ENCODE measurements around the gene PLEKHG2.

PLEKHG2 gene

GRCh38 chr19:39465956-39466747 lies 53.7 kb downstream of the PLEKHG2 start:
- Histone ChIP-seq H4K8ac (ENCODE audit: low read depth, low read length) (no peak overlapping the region), H4K5ac (ENCODE audit: low read length) (no peak overlapping the region), H3K4ac (ENCODE audit: low read depth, low read length) (no peak overlapping the region), H2BK120ac (ENCODE audit: low read depth, low read length) (no peak overlapping the region), H3K36me3 (ENCODE audit: control insufficient read depth, insufficient read depth, low read length) (peaks cover 25% of the 10 kb centered on the region), H3K4me2 (ENCODE audit: low read length) (no peak overlapping the region), H3K4me3 (ENCODE audit: low read length) (no peak overlapping the region), H3K79me1 (ENCODE audit: low read length) (peaks cover 2% of the 10 kb centered on the region), H3K56ac (ENCODE audit: low read length) (no peak overlapping the region), H3K23ac (ENCODE audit: low read length) (no peak overlapping the region), H3K27ac (ENCODE audit: low read depth, low read length) (no peak overlapping the region), H3K79me2 (ENCODE audit: control insufficient read depth, insufficient read depth, low read length) (no peaks in the 10 kb centered on the region), H3K18ac (ENCODE audit: low read length) (no peak overlapping the region), H3K9ac (ENCODE audit: low read length) (no peak overlapping the region), H3K4me1 (ENCODE audit: control insufficient read depth, low read depth, low read length) (no peaks in the 10 kb centered on the region), H2AK5ac (ENCODE audit: low read length) (no peak overlapping the region), H2BK5ac (ENCODE audit: low read length) (no peak overlapping the region), H2BK15ac (replicated peaks; ENCODE audit: low read depth) (no peak overlapping the region), H3K27me3 (ENCODE audit: insufficient read depth, low read length, poor library complexity) (no peaks in the 10 kb centered on the region)
- no peak for DNase-seq
- no CpG with 5 or more reads among the region's 18 CpGs for WGBS (ENCODE audit: extremely low coverage, insufficient coverage, low lambda C conversion rate)

GRCh38 chr19:39467941-39468340 lies 55.5 kb downstream of the PLEKHG2 start:
- no peak overlapping the region for H3K4me3 ChIP-seq (ENCODE audit: low read length)
- H3K56ac ChIP-seq (ENCODE audit: low read length), result no peak overlapping the region
- H3K4me2 ChIP-seq (ENCODE audit: low read length), result no peak overlapping the region
- no peak overlapping the region for H3K9ac ChIP-seq (ENCODE audit: low read length)
- no peak overlapping the region for H4K5ac ChIP-seq (ENCODE audit: low read length)
- no peaks in the 10 kb centered on the region for H3K27me3 ChIP-seq (ENCODE audit: insufficient read depth, low read length, poor library complexity)
- H3K79me1 ChIP-seq (ENCODE audit: low read length), result peaks cover 2% of the 10 kb centered on the region
- no peaks in the 10 kb centered on the region for H3K4me1 ChIP-seq (ENCODE audit: control insufficient read depth, low read depth, low read length)
- no peak overlapping the region for H3K23ac ChIP-seq (ENCODE audit: low read length)
- DNase-seq, result no peak
- no peak overlapping the region for H2BK5ac ChIP-seq (ENCODE audit: low read length)
- no peak overlapping the region for H2BK120ac ChIP-seq (ENCODE audit: low read depth, low read length)
- no peak overlapping the region for H3K18ac ChIP-seq (ENCODE audit: low read length)
- H3K36me3 ChIP-seq (ENCODE audit: control insufficient read depth, insufficient read depth, low read length), result peaks cover 28% of the 10 kb centered on the region
- H4K8ac ChIP-seq (ENCODE audit: low read depth, low read length), result no peak overlapping the region
- no peak overlapping the region for H2BK15ac ChIP-seq (replicated peaks; ENCODE audit: low read depth)
- WGBS (ENCODE audit: extremely low coverage, insufficient coverage, low lambda C conversion rate), result no CpG with 5 or more reads among the region's 7 CpGs
- no peak overlapping the region for H3K27ac ChIP-seq (ENCODE audit: low read depth, low read length)
- H2AK5ac ChIP-seq (ENCODE audit: low read length), result no peak overlapping the region
- no peak overlapping the region for H3K4ac ChIP-seq (ENCODE audit: low read depth, low read length)
- H3K79me2 ChIP-seq (ENCODE audit: control insufficient read depth, insufficient read depth, low read length), result no peaks in the 10 kb centered on the region

DNA sequence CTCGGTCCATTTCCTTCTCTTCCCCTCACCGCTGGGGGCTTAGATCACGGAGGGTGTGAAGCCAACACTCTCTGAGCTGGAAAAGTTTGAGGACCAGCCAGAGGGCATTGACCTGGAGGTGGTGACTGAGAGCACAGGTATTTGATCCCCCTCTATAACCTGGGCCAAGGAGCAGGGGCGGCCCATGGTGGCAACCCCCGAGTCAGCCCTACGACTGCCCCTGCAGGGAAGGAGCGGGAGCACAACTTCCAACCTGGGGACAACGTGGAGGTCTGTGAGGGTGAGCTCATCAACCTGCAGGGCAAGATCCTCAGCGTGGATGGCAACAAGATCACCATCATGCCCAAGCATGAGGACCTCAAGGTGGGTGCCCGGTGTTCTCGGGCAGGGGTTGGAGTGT lies 56.6 kb downstream of the PLEKHG2 start:
- no CpG with 5 or more reads among the region's 11 CpGs for WGBS (ENCODE audit: extremely low coverage, insufficient coverage, low lambda C conversion rate)
- Histone ChIP-seq H3K79me2 (ENCODE audit: control insufficient read depth, insufficient read depth, low read length) (no peaks in the 10 kb centered on the region), H3K4me1 (ENCODE audit: control insufficient read depth, low read depth, low read length) (no peaks in the 10 kb centered on the region), H3K79me1 (ENCODE audit: low read length) (peaks cover 2% of the 10 kb centered on the region), H3K4ac (ENCODE audit: low read depth, low read length) (no peak overlapping the region), H3K36me3 (ENCODE audit: control insufficient read depth, insufficient read depth, low read length) (peaks cover 28% of the 10 kb centered on the region), H2BK5ac (ENCODE audit: low read length) (no peak overlapping the region), H3K27me3 (ENCODE audit: insufficient read depth, low read length, poor library complexity) (no peaks in the 10 kb centered on the region), H3K27ac (ENCODE audit: low read depth, low read length) (no peak overlapping the region), H4K8ac (ENCODE audit: low read depth, low read length) (no peak overlapping the region), H4K5ac (ENCODE audit: low read length) (no peak overlapping the region), H3K4me2 (ENCODE audit: low read length) (no peak overlapping the region), H2BK120ac (ENCODE audit: low read depth, low read length) (no peak overlapping the region), H3K18ac (ENCODE audit: low read length) (no peak overlapping the region), H3K23ac (ENCODE audit: low read length) (no peak overlapping the region), H3K9ac (ENCODE audit: low read length) (no peak overlapping the region), H2BK15ac (replicated peaks; ENCODE audit: low read depth) (no peak overlapping the region), H3K56ac (ENCODE audit: low read length) (no peak overlapping the region), H3K4me3 (ENCODE audit: low read length) (no peak overlapping the region), H2AK5ac (ENCODE audit: low read length) (no peak overlapping the region)
- peak; percentile 52 for DNase-seq

DNA sequence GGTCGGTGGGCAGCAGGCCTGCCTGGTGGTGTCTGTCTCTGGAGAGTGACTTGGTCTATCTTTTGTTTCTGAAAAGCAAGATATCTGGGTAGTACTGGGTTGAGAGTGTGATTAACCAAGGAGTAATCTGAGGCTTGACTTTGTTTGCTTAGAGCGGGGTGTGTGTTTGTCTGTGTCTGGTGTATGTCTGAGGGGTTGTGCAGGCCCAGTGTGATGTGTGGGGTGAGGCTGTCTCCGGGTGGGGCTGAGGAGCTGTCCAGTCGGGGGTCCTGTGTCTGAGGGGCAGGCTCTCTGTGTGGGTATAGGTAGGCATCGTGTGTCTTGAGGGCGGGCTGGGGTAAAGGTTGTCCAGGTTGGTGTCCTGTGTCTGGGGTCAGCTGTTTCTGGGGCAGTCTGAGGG lies 57.1 kb downstream of the PLEKHG2 start:
- H2AK5ac ChIP-seq (ENCODE audit: low read length), result no peak overlapping the region
- WGBS (ENCODE audit: extremely low coverage, insufficient coverage, low lambda C conversion rate), result no CpG with 5 or more reads among the region's 6 CpGs
- no peaks in the 10 kb centered on the region for H3K27me3 ChIP-seq (ENCODE audit: insufficient read depth, low read length, poor library complexity)
- peaks cover 2% of the 10 kb centered on the region for H3K79me1 ChIP-seq (ENCODE audit: low read length)
- H3K9ac ChIP-seq (ENCODE audit: low read length), result no peak overlapping the region
- H2BK5ac ChIP-seq (ENCODE audit: low read length), result no peak overlapping the region
- H4K5ac ChIP-seq (ENCODE audit: low read length), result no peak overlapping the region
- H3K79me2 ChIP-seq (ENCODE audit: control insufficient read depth, insufficient read depth, low read length), result no peaks in the 10 kb centered on the region
- no peak overlapping the region for H3K4me3 ChIP-seq (ENCODE audit: low read length)
- H3K36me3 ChIP-seq (ENCODE audit: control insufficient read depth, insufficient read depth, low read length), result peaks cover 30% of the 10 kb centered on the region
- no peak overlapping the region for H4K8ac ChIP-seq (ENCODE audit: low read depth, low read length)
- H3K23ac ChIP-seq (ENCODE audit: low read length), result no peak overlapping the region
- no peak for DNase-seq
- no peak overlapping the region for H3K27ac ChIP-seq (ENCODE audit: low read depth, low read length)
- no peak overlapping the region for H3K56ac ChIP-seq (ENCODE audit: low read length)
- H3K4ac ChIP-seq (ENCODE audit: low read depth, low read length), result no peak overlapping the region
- no peak overlapping the region for H3K18ac ChIP-seq (ENCODE audit: low read length)
- H2BK120ac ChIP-seq (ENCODE audit: low read depth, low read length), result no peak overlapping the region
- no peak overlapping the region for H3K4me2 ChIP-seq (ENCODE audit: low read length)
- no peak overlapping the region for H2BK15ac ChIP-seq (replicated peaks; ENCODE audit: low read depth)
- H3K4me1 ChIP-seq (ENCODE audit: control insufficient read depth, low read depth, low read length), result no peaks in the 10 kb centered on the region

DNA sequence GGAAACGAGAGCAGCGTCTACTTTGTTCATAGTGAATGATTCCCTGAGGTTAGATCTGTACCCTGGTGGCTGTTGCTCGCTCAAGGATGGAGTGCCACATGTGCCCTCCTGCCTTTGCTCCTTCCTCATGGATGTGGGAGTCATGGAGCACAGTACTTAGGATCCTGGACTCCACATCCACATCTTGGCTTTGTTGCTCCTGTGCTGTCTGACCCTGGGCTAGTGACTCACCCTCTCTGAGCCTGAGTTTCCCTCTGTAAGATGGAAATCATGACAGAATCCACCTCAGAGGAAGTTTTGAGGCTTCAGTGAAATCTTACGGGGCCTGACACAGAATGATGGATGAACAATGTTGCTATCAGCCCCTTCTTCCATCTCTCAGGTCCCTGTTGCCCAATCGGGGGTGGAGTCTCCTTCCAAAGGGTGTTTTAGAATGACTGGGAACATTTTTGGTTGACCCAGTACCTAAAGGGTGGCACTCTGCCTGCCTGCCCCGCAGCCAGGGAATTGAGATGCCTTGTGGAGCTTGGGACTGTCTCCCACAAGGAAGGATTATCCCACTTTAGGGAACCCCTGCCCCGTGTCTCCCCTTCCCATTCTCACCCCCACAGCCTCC lies 58.4 kb downstream of the PLEKHG2 start:
- Histone ChIP-seq H3K4me2 (ENCODE audit: low read length) (no peak overlapping the region), H2BK5ac (ENCODE audit: low read length) (no peak overlapping the region), H4K8ac (ENCODE audit: low read depth, low read length) (no peak overlapping the region), H3K18ac (ENCODE audit: low read length) (no peak overlapping the region), H3K36me3 (ENCODE audit: control insufficient read depth, insufficient read depth, low read length) (peaks cover 26% of the 10 kb centered on the region), H3K4ac (ENCODE audit: low read depth, low read length) (no peak overlapping the region), H3K79me2 (ENCODE audit: control insufficient read depth, insufficient read depth, low read length) (no peaks in the 10 kb centered on the region), H4K5ac (ENCODE audit: low read length) (no peak overlapping the region), H3K4me1 (ENCODE audit: control insufficient read depth, low read depth, low read length) (no peaks in the 10 kb centered on the region), H3K23ac (ENCODE audit: low read length) (no peak overlapping the region), H3K56ac (ENCODE audit: low read length) (no peak overlapping the region), H3K9ac (ENCODE audit: low read length) (no peak overlapping the region), H2AK5ac (ENCODE audit: low read length) (no peak overlapping the region), H3K27me3 (ENCODE audit: insufficient read depth, low read length, poor library complexity) (no peaks in the 10 kb centered on the region), H2BK120ac (ENCODE audit: low read depth, low read length) (no peak overlapping the region), H2BK15ac (replicated peaks; ENCODE audit: low read depth) (no peak overlapping the region), H3K27ac (ENCODE audit: low read depth, low read length) (no peak overlapping the region), H3K4me3 (ENCODE audit: low read length) (no peak overlapping the region), H3K79me1 (ENCODE audit: low read length) (no peaks in the 10 kb centered on the region)
- WGBS (ENCODE audit: extremely low coverage, insufficient coverage, low lambda C conversion rate), result no CpG with 5 or more reads among the region's 7 CpGs
- no peak for DNase-seq
